Mammary epithelial cell (primary cell): ENCODE results near the gene BBOF1.

Source experiments
- CTCF ChIP-seq, 2 donors: IDR thresholded peaks in 1 of 2; conservative IDR thresholded peaks in 1 of 2; 2 replicates each; pipeline ENCODE4 v1.5.1; 2011 to 2012; ENCODE audit warnings: inconsistent platforms in 2 of 2, low read length in 2 of 2, mild to moderate bottlenecking in 2 of 2, control low read depth in 1 of 2, low read depth in 1 of 2; ENCODE audit not compliant: insufficient read depth in 1 of 2; ENCODE audit errors: extremely low read depth in 1 of 2
- EZH2 ChIP-seq: IDR thresholded peaks from 2 replicates; pipeline ENCODE4 v1.6.1; 2012; ENCODE audit warnings: low read length, inconsistent platforms, borderline replicate concordance

- no peak for TF ChIP-seq CTCF (conservative IDR thresholded peaks at IDR 0.05 in 1 of 2, IDR thresholded peaks at IDR 0.05 in 1 of 2; ENCODE audit: extremely low read depth in 1 of 2, insufficient read depth in 1 of 2, low read depth in 1 of 2, low read length in 2 of 2)
- TF ChIP-seq EZH2 = no peak
Measured at GRCh38 chr14:74035556-74035955, 16.4 kb downstream of the BBOF1 start.
